Measurements from ENCODE around the gene MGAM2. TPM values are rescaled to one million over a fixed set of nuclear protein-coding genes. Genes with fewer than 3 reads are reported as not detected.

The MGAM2 gene
- total RNA-seq, 1 donor from 2014 or later = 2.9 TPM

GRCh38 chr7:142243823-142244222 lies 132.3 kb downstream of the MGAM2 start:
- no peak for ATAC-seq
- DNase-seq (ENCODE audit: low spot score) = no peak
- intact Hi-C loops (cut with DNase I) = no loop called here

DNA sequence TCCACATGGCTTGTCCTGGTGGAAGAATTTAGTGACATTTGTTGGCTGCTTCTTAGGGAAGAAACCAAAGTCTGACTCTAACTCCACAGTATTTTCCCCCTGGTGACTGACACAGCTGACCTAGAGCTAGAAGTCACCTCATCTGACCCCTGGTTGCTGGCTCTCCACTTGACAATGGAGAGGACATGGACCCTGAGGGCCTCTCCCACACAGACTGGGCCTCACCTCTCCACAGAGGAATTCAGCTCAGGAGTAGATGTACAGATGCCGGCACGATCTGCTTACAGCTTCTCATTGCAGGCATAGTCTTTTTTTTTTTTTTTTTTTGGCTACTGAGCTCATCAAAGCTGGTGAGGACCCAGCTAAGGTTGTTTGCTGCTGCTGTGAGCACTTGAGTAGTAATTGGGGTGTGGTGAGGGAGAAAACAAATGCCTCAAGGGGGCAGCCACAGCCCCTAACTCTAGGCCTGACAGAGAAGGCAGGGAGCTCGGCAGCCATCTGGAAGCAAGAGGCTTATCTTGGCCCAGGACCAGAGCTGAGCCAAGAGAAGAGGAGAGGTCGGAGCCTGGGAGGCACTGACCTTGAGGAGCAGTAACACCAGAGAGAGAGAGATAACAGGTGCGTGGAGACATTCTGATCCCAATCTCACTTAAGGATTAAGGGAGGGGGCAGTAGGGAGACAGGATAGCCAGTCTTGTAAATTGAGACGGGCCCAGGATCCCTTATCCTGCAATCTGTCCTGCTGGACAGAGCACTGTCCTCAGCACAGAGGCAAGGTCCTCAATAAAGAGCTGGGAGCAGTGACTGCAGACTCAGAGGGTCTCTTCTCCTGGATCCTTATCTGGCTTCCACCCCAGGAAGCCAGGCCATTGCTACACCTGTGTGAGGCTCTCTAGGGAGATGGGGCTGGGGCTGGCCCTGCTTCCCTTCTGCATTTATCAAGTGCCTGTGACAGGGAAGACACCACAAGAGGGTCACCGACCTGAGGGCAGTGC lies 136.9 kb downstream of the MGAM2 start:
- no peak for DNase-seq (ENCODE audit: low spot score)
- no peak for ATAC-seq
- intact Hi-C loops (cut with DNase I) = no loop called here

DNA sequence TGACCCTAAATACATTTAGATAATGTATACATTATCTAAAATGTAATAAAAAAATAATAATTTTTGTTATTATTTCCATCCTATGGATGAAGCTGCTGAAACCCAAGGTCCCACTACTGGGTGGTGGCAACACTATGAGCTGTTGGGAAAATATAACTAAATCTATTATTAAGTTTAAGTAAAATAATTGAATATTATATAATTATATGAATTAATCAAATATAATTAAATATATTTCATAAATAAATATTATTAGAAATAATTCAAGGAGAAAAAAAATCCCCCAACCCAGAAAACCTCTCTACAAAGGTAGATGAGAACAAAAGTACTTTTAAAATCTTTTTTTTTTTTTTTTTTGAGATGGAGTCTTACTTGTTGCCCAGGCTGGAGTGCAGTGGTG lies 138.4 kb downstream of the MGAM2 start:
- DNase-seq (ENCODE audit: low spot score) = no peak
- no peak for ATAC-seq
- intact Hi-C loops (cut with DNase I) = no loop called here

GRCh38 chr7:142250705-142251104 lies 139.2 kb downstream of the MGAM2 start:
- ATAC-seq (no peak), DNase-seq (ENCODE audit: low spot score) (no peak)
- intact Hi-C loops (cut with DNase I) = no loop called here

GRCh38 chr7:142257958-142258357 lies 146.4 kb downstream of the MGAM2 start, which contains the start of gene PRSS58:
Gene PRSS58 (minus strand): TSS chr7:142258058. CDS start chr7:142257707, 351 bp downstream.
- intact Hi-C loops (cut with DNase I) = no loop called here
- no peak for ATAC-seq
- no peak for DNase-seq (ENCODE audit: low spot score)

DNA sequence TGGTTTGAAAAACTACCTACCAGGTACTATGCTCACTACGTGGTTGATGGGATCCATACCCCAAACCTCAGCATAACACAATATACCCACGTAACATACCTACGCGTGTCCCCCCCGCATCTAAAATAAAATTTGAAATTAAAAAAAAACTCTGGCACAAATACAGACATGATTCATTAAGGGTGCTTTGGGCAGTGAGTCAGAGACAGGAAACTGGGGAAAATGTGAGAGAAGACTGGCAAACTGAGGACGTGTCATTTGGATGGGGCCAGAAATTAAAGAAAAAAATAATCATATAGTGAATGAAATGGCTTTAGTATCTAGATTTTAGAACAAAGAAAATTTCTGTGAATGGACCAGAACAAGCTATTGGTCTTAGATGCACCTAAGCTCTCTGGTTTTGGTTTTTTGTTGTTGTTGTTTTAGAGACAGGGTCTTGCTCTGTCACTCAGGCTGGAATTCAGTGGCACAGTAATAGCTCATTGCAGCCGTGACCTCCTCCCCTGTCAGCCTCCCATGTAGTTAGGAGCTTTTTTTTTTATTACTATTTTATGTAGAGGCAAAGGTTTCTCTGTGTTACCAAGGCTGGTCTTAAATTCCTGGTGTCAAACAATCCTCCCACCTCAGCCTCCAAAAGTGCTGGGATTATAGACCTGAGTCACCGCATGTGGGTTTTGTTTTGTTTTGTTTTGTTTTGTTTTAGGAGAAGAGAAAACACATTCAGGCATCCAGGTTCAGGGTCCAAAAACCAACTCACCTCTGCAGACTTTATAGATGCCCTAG lies 152.3 kb downstream of the MGAM2 start:
- ATAC-seq (no peak), DNase-seq (ENCODE audit: low spot score) (no peak)
- intact Hi-C loops (cut with DNase I) = no loop called here

Other genes with a start within 250 kb of the MGAM2 start
- 0.40 TPM for gene OR9A4, start 195.3 kb upstream of the MGAM2 start, total RNA-seq
- gene CLEC5A, start 164.7 kb upstream of the MGAM2 start, total RNA-seq = 21.0 TPM
- gene TAS2R38, start 137.9 kb upstream of the MGAM2 start, total RNA-seq = not detected
- gene MGAM, start 115.8 kb upstream of the MGAM2 start, total RNA-seq = 5.7 TPM
- gene PRSS58, start 146.3 kb downstream of the MGAM2 start, total RNA-seq = not detected